Measurements from ENCODE around the gene ROBO1.
"Not testable (repeated sequence)": the region's sequence is repeated elsewhere in the genome, so short reads cannot be mapped to it uniquely, and the experiment has no call there.

The ROBO1 gene

DNA sequence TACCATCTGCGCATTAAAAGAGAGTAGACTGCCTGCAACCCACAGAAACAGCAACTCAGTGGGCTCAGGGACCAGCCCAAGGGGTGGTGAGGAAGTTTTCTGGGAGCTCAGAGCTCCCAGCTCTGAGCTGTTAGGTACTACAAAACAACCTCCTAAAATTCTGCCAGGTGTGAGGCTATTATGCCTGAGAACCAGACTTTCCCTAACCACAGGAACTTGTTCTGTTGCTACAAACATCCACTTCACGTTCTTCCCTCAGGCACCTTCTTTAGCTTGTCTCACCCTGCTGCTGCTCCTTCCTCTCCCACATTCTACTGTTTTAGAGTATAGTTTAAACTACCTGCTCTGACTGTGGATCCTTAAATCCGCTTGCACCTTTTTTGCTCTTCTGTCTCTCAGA is 399.4 kb downstream of the ROBO1 start:
- DNase-seq (ENCODE audit: low read depth) = no peak

- DNase-seq (ENCODE audit: low read depth) = no peak
These were observed 400.0 kb downstream of the ROBO1 start for GRCh38 chr3:79367803-79368202.

DNA sequence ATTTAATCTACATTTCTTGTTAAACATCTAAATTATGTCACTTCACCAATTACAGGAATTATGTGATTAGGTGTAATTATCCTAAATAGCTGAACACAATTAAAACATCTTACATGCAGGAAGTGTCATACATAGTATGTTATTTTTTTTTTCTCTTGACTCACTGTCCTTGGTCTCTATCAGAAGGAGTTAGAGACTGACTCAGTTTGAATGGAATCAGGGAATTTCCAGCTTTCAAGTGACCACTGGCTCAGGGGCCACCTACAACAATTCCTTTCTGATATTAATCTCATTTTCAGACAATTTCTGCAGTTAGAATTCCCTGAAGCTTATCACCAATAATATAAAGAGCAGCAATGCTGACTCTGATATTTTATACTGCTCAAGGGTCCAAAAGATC is 400.7 kb downstream of the ROBO1 start:
- DNase-seq (ENCODE audit: low read depth) = no peak

DNA sequence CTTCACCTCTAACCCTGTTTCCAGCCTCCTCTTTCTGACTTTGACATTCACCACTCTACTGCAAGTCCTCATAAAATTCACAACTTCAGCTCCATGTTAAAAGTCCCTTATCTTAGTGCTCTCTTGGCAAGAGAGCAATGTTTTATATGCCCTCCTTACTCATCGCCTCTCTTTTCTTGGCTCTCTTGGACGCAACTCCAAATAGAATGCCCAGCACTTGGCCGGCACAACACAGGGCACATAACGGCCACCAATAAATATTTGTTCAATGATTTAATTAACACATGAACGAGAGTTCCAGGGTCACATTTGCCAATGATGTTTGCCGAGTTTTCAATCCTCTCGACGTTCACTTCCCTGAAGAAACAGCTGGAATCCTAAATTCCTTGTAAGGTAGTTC is 401.4 kb downstream of the ROBO1 start:
- DNase-seq (ENCODE audit: low read depth) = no peak

DNA sequence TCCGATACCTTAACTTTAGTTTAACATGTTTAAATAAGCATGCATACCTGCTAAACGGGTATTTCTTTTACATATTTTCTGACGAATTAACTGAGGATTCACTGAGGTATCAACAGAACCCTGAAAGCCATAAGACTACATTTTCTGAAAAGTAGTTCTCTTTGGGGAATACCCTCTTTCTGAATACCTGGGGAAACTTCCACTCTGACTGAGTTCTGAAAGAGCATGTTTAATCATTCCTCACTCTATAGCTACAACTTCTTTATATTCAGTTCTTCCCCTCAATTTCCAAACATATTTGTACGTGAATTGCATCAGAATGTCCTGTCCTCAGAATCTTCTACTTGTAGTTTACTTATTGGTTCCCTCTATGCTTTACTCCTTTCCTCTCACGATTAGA is 403.0 kb downstream of the ROBO1 start:
- DNase-seq (ENCODE audit: low read depth) = no peak

- DNase-seq (ENCODE audit: low read depth) = no peak
These were observed 405.1 kb downstream of the ROBO1 start for GRCh38 chr3:79362571-79363270.

DNA sequence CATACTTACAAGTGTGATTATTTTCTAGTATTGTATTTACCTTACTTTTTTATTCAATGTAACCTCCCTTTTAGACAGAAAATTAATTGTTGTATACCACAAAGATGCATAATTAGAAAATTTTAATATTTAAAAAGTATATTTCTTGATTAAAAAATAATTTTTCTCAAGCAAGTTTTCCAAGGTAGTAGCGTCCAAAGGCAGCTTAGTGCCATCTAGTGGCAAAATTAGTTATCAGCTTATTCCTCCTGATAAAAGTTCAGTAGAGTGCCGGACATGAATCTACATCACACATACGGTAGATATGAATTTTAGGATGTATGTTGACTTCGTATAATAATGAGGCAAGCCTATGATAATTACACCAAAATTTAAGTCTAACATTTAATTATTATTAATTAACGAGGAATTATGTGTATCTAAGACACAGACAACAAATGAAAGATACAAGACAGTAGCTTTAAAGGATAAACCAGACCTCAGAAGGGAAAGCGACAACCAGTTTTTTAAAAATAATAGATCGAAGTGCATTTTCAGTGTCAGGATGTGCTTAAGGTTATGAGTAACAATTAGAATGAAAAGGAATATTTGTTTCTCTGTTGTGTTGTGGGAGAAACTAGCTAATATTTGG is 405.9 kb downstream of the ROBO1 start:
- DNase-seq (ENCODE audit: low read depth) = no peak

DNA sequence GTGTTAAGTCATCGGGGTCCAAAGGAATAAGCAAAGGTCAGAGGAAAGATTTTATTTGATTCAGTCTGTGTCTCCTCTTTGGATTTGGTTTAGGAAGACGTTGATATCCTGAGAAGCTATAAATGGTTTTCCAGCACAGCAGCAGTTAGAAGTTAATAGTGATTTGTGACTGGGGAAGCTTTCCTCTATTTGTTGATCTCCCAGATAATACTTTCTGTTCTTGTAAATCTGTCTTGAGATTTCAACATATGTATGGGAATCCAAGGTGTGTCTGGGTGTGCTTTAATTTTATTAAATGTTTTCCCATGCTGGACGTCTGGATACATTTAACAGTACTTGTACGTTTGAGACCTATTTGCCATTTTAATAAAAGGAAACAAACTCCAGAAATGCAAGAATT is 409.5 kb downstream of the ROBO1 start:
- no peak for DNase-seq (ENCODE audit: low read depth)

DNA sequence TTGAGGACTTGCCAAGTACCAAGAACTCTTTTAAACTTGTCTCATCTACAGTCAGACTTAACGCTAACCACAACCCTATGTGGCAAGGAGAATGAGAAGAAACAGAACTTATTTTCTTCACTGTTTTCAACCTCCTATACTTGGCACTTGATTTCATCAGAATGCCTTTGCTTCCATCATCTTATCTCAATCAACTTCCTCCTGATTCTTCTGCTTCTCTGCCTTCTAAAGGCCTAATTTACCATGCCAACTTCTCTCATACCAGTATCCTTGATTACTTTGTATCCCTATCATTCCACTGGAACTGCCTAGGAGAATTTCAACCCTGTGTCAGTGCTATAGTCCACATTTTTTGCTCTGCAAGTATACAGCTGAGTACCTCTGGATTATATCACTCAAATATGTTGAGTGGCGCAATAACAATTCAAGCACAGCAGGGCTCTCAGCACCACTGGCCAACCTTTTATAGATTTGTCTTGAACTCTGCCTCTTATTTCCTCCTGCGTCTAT is 413.6 kb downstream of the ROBO1 start:
- DNase-seq (ENCODE audit: low read depth) = no peak

- DNase-seq (ENCODE audit: low read depth) = no peak
These were observed 416.1 kb downstream of the ROBO1 start for GRCh38 chr3:79351699-79352098.

DNA sequence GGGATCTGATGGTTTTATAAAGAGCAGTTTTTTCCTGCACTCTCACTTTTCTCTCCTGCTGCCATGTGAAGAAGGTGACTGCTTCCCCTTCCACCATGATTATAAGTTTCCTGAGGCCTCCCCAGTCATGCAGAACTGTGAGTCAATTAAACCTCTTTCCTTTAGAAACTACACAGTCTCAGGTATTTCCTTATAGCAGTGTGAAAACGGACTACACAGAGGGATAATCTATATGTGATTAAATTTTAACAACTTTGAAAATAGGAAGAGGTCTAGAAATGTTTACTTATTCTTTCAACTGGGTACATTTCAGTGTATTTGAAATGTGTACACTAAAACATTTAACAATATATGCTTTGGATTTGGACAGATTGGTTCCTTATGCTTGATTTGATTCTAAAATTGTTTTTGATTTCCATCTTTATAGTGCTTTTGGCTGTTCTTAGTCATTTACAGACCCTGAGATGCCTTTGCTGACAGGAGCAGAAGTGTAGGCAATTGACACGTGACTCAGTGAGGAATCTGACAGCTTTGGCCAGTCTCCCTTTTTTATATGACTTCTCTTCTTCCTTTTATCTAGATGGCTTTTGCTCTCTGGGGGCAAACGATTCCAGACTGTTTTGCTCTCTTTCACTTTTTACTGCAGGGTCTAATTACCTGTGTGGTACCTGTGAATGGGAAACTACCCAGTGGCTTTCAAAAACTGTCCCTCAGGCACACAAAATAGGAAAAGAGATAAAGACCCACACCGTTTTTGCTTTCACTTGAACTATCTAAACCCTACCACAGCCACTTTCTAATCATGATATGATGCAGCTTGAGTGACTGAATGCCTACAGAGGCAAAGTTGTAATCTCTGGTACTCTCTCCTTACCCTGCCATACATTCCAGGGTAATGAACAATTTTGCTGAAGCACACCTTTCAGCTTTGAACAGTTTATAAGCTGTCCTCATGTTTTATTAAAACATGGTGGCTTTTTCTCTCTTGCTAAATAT is 422.6 kb downstream of the ROBO1 start:
- no peak for DNase-seq (ENCODE audit: low read depth)

DNA sequence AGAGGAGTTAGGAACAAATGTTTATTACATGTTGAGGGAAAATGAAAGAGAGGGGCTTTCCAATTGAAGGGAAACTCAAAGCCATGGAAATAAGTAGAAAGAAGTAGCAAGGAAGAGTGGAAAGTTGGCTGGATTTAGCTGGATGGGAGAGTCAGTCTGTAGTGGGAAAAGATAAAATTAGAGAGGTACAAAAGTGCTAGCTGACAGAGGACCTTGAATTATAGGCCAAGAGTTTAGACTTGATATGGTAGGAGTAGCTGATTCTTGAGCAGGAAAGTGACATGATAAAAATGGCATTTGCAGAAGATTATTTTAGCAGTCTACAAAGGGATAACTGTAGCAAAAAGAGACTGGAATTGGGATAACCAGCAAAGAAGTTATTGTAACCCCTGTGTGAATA is 425.8 kb downstream of the ROBO1 start:
- no peak for DNase-seq (ENCODE audit: low read depth)

DNA sequence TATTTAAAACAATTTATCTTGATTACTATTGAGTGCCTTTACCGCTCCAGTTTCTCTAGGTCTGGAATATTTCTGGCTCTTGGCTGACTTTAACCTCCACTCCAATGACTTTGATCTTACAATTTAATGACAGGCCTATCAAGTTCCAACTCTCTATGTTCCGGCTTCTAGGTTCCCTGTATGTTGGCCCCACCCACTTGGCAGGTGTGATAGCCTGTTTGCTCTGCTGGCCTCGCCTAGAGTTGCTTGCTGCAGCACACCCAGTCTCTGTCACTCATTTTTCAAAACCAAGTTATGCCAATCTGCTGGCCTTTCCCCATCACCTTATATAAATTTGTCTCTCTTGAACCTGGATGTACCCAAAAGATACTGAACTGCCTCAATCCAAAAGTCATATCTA is 428.0 kb downstream of the ROBO1 start:
- no peak for DNase-seq (ENCODE audit: low read depth)

DNA sequence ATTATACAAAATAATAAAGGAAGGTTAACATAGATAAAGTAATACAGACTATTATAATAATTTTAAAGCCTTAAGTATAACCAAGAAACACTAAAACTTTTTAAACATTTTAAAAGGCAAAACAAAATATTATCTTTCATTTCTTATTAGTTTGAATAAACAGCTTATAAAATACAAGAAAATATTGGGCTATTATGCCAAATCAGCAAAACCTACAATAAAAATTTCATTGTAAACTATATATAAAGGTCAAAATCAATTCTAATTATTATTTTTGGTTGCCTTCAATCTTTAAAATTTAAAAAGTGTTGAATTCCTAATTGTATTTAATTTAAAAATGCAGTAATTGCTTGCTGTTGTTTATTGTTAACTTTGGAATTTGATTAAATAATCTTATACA is 430.0 kb downstream of the ROBO1 start:
- DNase-seq (ENCODE audit: low read depth) = no peak

- no peak for DNase-seq (ENCODE audit: low read depth)
These were observed 438.6 kb downstream of the ROBO1 start for GRCh38 chr3:79329154-79329553.

DNA sequence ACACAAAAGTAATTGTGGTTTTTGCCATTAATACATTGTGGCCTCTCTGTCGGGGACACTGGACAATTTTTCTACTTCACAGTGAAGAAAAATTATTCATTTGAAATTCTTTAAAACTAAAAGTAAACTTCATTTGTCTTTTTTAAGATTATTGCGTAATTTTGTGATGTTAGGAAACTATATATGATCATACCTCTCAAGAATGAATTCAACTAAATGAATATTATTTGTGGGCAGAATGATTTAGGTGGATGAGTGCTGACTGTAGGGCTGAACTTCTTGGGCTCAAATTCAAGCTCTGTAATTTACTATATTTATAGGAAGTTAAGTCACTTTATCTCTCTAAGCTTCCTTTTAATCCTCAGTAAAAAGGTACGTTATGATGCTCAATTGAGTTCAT is 441.2 kb downstream of the ROBO1 start:
- DNase-seq (ENCODE audit: low read depth) = no peak

DNA sequence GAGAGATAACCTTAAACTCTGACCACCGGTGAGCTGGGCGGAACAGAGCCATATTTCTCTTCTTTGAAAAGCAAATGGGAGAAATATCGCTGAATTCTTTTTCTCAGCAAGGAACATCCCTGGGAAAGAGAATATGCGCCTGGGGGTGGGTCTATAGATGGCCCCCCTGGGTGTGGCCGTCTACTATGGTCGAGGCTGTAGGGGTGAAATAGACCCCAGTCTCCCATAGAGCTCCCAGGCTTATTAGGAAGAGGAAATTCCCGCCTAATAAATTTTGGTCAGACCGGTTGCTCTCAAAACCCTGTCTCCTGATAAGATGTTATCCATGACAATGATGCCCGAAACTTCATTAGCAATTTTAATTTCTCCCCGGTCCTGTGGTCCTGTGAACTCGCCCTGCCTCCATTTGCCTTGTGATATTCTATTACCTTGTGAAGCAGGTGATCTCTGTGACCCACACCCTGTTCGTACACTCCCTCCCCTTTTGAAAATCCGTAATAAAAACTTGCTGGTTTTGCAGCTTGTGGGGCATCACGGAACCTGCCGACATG is 441.9 kb downstream of the ROBO1 start:
- DNase-seq (ENCODE audit: low read depth) = not testable (repeated sequence)

- no peak for DNase-seq (ENCODE audit: low read depth)
These were observed 450.0 kb downstream of the ROBO1 start for GRCh38 chr3:79317551-79318518.

DNA sequence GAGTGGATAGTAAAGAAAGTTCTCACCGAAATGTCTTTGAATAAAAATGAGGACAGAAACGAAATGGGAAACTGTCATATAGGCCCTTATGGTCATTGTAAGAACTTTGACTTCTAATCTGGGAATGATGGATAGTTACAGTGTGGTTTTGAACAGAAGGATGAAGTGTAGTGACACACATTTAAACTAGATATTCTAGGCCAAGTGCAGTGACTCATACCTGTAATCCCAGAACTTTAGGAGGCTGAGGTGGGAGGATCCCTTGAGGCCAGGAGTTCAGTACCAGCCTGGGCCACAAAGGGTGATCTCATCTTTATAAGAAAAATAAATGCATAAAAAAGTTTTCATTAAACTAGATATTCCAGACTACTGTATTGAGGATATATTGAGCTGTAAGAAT is 452.8 kb downstream of the ROBO1 start:
- DNase-seq (ENCODE audit: low read depth) = no peak

DNA sequence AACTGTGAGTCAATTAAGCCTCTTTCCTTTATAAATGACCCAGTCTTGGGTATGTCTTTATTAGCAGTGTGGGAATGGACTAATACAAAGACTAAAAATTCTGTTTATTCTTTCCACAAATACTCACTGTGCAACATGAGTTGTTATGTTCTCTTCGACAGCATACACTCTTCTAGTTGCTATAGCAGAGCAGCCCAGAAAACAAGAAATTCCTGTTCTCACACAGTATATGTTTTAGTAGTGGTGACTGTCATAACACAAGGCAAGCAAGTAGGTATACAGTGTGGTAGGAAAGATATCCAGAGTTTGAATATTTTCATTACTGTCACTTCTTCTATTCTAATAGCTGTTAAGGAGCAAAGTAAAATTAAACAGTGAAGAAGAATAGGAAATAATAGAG is 453.3 kb downstream of the ROBO1 start:
- no peak for DNase-seq (ENCODE audit: low read depth)

DNA sequence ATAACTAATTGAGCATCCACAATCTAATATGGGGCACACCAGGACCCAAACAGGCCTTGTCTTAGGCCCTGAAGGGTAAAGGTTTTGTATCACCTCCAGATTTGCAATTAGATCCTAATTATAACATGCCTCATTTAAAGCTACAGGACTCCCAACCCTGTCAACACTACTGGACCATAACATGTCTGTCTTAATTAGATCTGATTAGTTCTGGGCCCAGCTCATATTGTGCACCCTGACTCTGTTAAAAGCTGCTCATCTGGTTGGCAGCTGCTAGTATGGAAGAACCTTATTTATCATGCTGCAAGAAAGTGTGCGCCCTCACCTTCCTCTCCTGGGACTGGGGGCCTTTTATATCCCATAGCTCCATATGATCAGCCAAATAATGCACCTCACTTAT is 457.8 kb downstream of the ROBO1 start:
- DNase-seq (ENCODE audit: low read depth) = no peak

Measured in stimulated activated CD8-positive, alpha-beta memory T cell treated with anti-CD3 and anti-CD28 coated beads, Interleukin-4, amount 100 ng/mL, for 24 hours (primary cell).